ENCODE measurements around the gene MAPKBP1.
"Not testable (repeated sequence)": the region's sequence is repeated elsewhere in the genome, so short reads cannot be mapped to it uniquely, and the experiment has no call there.

The MAPKBP1 gene, protein sequence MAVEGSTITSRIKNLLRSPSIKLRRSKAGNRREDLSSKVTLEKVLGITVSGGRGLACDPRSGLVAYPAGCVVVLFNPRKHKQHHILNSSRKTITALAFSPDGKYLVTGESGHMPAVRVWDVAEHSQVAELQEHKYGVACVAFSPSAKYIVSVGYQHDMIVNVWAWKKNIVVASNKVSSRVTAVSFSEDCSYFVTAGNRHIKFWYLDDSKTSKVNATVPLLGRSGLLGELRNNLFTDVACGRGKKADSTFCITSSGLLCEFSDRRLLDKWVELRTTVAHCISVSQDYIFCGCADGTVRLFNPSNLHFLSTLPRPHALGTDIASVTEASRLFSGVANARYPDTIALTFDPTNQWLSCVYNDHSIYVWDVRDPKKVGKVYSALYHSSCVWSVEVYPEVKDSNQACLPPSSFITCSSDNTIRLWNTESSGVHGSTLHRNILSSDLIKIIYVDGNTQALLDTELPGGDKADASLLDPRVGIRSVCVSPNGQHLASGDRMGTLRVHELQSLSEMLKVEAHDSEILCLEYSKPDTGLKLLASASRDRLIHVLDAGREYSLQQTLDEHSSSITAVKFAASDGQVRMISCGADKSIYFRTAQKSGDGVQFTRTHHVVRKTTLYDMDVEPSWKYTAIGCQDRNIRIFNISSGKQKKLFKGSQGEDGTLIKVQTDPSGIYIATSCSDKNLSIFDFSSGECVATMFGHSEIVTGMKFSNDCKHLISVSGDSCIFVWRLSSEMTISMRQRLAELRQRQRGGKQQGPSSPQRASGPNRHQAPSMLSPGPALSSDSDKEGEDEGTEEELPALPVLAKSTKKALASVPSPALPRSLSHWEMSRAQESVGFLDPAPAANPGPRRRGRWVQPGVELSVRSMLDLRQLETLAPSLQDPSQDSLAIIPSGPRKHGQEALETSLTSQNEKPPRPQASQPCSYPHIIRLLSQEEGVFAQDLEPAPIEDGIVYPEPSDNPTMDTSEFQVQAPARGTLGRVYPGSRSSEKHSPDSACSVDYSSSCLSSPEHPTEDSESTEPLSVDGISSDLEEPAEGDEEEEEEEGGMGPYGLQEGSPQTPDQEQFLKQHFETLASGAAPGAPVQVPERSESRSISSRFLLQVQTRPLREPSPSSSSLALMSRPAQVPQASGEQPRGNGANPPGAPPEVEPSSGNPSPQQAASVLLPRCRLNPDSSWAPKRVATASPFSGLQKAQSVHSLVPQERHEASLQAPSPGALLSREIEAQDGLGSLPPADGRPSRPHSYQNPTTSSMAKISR (N-terminal part only)

DNA sequence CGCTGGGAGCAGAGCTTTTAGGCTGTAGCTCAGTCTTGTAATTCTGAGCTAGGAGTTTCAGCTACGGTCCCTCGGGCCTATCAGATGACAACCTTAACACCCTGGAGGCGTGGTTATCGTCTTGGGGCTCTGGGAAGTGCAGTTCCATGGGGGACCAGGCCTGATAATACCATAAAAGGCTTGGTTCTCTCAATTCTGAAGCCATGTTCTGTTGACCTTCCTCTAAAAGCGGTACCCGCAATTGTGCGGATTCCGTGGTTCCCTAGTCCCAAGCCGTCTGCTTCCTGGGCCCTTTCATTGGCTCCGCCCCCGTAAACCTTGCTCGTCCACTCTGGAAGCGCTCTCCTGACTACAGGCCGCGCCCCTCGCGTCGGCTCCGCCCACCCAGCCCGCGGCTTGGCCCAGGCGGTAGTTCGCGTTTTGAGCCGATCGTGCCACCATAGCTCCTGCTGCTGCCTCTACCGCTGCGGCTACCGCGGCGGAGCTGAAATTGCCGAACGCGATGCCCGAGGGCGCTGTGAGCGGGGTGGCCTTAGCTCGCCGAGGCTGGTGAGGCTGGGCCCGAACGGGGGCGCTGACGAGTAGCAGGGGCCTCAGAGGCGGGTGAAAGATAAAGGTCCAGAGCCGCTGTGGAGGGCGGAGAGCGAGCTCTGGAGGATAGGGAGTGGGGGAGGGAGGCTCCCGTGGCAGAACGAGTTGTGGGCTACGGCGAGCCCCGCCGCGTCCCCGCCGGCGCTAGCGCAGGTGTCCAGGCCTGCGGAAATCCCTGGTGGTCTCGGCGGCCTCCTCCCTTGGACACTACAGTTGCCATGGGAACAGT, at the start of gene MAPKBP1:
Gene MAPKBP1, plus strand, starts transcription at position 423 of the 820 bp plus-strand sequence. CDS start 792 bp downstream, outside the sequence.
- peak; percentile 99 for DNase-seq

DNA sequence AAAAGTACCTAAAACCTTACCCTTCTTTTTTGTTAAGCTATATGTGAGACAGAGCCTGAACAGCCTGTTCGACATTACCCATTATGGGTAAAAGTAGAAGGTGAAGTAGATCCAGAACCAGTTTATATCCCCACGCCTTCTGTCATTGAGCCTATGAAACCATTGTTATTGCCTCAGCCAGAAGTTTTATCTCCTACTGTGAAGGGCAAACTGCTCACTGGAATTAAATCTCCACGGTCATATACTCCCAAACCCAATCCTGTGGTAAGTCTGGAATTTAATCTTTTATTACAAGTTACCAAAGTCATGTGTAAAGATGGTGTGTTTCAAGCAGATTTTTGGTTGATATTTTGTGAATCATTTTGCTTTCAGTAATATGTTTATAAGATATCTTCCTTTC, 47.1 kb upstream of the MAPKBP1 start:
- no peak for DNase-seq

DNA sequence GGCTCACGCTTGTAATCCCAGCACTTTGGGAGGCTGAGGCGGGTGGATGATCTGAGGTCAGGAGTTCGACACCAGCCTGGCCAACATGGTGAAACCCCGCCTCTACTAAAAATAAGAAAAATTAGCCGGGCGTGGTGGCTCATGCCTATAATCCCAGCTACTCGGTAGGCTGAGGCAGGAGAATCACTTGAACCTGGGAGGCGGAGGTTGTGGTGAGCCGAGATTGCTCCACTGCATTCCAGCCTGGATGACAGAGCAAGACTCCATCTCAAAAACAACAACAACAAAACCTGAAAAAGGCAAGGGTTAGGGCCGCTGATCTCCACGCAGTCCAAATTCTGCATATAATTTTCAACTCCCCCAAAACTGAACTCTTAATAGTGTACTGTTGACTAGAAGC, 46.2 kb upstream of the MAPKBP1 start:
- DNase-seq, result not testable (repeated sequence)

DNA sequence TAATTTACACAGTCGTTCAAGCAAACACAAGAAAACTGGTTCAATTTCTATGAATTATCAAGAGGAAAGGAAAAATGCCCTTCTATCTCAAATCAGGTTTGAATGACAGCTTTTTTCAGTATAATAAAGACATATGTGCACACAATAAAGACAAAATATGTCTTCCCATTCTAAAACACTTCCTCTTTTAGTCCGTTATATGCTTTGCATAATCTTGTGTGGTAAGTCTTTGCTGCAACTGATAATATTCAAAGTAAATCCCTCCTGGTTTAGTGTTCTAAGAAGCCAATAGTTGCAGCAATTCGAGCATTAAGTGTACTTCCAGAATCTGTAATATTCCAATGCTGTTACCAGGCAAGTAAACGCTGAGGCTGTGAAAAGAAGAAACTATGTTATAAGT, 43.7 kb upstream of the MAPKBP1 start:
- no peak for DNase-seq

DNA sequence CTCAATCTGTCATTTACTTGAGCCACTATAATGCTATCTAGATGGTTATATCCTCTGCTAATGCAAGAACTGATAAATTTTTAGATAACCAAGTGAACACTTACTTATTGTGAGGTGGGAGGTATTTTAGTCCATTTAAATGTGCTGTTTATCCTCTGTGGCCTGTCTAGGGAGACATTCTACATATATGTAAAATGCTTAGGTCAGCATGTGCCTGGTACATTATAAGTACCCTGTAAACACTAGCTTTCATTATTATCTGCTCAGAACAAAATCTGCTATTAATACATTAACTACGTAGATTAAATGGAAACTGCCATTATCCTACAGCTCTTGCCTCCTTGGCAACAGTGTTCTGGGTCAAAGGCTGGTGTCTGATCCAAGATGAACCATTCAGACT, 41.8 kb upstream of the MAPKBP1 start:
- no peak for DNase-seq

DNA sequence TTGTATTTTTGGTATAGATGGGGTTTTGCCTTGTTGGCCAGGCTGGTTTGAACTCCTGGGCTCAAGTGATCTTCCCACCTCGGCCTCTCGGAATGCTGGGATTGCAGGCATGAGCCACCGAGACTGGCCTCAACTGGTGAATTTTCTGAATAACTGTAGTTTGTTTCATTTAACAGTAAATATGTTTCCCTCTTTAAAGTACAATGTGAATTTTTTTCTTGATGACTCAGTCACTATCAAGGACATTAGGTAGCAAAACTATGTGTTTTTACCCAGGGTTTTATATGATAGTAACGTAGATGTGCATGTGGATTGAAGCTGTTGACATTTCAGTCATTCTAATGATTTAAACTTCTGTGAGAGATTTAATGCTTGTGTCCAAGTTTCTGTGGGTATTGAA, 40.2 kb upstream of the MAPKBP1 start:
- DNase-seq, result no peak

DNA sequence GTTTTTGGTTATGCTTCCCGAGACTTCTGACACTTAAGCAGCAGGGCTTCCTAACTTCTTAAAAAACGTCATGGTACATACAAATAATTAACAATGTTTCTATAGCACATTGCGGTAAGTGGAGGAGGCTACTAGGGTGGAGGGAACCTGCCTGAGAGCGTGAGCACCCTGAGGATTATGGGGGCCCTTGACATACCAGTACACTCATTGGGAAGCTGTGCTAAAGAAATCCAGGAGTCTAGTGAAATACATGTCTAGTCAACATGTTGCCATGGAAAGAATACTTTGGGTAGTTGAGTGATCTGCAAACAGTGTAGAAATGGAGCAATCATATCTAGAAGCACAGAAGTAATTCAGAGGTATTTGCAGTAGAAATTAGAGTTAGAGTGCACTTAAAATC, 39.2 kb upstream of the MAPKBP1 start:
- no peak for DNase-seq

DNA sequence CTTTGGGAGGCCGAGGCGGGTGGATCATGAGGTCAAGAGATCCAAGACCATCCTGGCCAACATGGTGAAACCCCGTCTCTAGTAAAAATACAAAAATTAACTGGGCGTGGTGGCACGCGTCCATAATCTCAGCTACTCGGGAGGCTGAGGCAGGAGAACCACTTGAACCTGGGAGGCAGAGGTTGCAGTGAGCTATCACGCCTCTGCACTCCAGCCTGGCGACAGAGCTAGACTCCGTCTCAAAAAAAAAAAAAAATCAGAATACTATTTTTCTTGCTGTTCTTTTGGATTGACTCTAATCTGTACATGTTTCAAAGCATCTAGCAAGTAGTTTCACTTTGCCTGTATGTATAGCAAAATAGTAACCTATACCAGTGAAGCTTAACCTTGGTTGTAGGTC, 38.8 kb upstream of the MAPKBP1 start:
- not testable (repeated sequence) for DNase-seq

DNA sequence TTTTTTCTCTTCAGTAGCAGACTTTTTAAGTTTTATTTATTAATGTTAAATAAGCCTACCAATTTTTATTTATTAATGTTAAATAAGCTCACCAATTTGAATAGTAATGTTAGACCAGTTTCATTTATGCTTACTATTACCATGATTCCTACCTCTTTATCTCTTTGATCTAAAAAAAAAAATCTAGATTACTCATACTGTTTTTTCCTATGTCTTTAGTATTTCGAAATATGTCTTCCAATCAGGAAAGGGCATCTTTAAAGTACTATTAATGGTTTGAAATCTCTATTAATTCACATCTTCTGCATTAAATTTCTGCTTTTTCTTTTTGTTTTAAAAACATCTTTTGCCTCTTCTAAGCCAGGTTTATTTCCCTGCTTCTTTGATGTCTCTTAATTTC, 27.5 kb upstream of the MAPKBP1 start:
- no peak for DNase-seq

DNA sequence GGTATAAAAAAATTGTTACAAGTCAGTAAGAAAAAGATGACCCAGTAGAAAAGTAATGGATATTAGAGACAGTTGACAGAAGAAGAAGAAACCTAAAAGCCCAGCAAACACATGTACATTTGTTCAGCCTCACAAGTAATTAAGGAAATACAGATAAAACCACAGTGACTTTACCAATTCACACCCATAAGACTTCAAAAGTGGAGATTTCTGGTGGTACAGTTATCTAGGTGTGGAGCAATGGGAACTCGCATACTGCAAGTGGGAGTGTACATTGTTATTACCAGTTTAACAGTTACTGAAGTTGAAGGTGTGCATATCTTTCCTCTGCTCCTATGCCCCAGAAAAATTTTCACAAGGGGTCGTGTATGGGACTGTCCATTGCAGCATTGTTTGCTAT, 18.1 kb upstream of the MAPKBP1 start:
- no peak for DNase-seq

DNA sequence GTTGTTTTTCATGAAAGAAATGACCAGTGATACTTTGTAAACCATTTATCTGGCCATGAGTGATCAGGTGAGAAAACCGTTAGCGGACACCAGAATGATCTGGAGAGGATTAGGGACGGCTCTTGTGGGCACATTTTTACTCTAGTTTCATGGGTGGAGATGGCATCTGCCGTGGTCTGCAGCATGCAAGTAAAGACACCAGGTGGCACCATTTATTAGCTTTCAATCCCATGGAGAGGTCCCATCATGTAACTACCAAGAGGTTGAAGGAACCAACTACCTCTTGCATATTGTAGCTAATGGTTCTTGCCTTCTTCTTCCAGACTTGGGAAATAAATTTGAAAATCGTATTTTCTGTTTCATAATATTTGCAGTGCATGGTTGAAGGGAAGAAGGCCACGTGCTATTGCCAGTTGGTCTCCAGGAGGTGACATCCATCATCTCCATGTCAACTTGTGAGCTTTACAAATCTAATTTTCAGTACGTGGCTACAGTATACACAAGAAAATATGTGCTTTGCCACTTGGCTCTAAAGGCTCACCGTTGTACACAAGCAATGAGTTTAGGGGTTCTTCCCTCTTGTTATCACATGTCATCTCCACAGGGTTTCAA, 1.5 kb upstream of the MAPKBP1 start:
- peak; percentile 59 for DNase-seq

DNA sequence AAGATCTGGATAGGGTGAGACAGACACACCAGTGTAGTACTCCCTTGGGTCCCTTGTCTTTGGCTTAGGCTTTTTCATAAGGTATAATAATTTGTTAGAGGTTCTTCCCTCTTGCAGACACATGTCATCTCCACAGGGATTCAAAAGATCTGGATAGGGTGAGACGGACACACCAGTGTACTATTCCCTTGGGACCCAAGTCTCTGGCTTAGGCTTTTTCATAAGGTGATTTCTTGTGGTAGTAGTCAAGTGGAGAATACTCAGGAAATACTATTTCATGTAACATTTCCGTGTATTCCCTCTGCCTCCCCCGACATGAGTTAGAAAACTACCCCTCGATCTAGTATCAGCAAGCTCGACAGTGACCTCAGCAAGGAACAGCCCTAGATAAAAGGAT, 954 bp upstream of the MAPKBP1 start:
- no peak for DNase-seq

DNA sequence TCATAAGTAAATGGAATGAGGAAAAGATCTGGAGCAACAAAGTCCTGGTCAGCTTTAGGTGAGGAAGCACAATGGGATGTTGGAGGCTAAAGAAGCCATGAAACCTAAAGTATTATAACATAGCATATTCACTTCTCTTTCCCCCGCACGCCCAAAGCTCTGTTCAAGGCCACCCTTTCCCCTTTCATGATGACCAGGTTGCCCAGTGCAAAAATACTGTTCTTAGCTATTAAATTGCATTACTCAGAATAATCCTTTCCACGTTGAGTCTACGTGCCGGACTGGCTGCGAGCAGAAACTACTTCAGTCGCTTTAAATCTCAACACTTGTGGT, 589 bp upstream of the MAPKBP1 start:
- DNase-seq, result no peak

DNA sequence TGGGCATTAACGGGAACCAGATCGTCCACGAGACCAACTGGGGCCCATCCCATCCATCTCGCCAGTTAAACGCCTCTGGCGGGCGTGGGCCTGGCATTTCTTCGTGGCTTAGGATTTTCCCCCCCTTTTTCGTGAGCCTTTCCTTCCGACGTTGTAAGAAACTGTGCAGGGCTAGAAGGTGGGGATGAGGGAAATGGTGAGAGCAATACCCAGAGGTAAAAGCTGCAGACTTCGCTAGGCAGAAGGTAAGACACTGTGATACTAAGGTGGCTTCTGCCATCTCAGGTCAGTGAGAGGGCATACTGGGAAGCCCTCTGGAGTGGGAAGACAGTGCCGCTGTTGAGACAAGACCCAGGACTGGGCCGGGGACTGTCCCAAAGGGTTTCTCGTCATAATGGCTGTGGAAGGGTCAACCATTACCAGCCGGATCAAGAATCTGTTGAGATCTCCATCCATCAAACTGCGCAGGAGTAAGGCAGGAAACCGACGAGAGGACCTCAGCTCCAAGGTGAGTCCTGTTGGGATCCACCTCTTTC, 666 bp downstream of the MAPKBP1 start:
- no peak for DNase-seq

DNA sequence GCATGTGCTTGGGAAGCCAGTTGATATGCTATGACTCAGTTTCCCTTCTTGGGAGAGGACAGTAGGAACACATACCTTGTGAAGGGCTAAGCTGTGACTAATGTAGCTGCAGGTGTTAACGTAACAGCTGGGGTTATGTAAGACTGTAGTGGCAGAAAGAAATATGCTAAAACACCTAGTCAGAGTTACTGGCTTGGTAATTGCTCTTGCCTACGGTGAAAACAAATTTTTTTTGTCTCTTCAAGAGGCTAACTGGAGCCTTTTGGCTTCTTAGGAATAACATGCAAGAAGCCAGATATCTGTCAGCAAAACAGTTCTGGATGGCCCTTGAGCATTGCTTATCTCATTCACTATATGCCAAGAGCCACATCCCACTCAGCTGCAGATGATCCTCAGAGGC, 1.4 kb downstream of the MAPKBP1 start:
- no peak for DNase-seq

DNA sequence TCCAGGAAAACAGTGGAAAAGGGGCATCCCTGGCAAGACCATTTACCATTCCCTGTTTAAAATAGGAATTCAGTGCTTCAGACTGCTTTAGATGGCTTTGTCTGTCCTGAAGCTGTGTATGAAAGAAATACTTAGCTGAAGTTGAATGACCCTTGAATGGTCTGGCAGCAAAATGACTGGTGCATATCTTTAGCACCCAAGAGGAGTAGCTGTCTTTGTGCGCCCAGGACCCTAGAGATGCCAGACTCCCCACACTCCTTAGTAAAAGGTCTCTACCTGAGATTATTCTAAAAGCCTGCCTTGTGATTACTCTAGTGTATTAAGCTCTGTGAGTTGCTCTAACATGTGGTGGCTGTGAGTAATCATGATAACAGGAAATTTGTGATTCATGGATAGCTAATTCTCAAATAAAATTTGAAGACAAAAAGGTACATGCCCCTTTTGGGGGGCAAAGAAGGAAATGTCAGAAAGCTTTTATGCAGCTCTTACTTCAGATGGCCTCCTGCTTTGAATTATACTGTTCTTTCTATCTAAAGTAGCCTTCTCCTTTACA, 3.2 kb downstream of the MAPKBP1 start:
- DNase-seq, result no peak

DNA sequence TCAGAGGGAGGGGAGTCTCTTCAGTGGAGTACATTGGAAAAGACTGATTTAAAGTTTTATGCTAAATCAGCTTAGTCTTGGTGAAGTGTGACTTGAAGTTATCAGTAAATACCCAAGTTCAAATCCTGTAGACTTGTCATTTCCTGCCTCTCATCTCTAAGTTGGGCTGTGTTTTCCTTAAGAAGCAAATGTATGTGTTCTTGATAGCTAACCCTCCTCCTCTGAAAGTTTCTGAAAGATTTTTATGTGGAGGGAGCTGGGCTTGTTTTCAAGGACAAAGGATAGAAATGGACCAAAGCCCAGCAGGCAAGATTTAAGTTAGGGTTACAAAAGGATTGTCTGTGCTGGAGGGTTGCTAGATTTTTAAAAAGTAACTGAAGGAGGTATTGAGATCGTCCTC, 4.2 kb downstream of the MAPKBP1 start:
- no peak for DNase-seq

DNA sequence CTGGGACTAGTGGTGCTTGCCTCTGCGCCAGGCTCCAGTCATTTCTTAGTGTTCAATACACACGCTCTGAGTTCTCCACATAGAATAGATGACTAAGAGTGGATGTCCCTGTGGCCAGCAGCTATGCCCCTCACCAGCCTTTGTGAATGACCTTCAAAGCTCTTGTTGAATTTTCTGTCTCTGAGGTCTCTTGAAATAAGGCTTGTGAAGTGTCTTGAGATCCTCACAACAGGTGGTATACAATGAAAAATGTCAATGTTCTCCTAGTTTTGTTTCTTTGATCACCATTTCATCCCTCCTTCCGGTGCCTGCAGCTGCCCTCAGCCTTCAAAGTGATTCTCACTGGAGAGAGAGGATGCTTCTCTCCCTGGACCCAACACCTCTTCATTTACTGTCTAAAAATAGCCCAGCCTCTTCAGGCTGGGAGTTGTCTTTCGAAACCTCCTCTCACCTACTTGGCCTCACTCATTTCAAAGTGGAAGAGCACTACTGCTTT, 5.4 kb downstream of the MAPKBP1 start:
- DNase-seq, result no peak

DNA sequence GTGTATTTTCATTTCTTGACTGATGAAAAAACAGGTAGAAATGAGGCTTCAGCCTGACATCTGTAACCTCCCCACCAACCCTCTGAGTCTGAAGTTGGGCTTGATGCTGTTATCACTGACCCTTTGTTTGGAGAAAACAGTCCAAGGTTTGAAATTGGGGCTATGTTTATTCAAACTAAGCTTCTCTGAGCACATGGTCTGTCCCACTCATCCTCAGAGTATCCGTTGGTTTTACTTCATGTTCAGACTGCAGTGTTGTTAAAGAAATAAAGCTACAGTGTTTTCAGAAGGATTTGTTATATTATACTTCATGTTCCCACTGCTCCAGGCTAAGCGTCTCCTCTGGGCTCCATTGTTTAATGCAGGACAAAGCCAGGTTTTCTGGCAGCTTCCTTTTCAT, 6.0 kb downstream of the MAPKBP1 start:
- DNase-seq, result no peak

DNA sequence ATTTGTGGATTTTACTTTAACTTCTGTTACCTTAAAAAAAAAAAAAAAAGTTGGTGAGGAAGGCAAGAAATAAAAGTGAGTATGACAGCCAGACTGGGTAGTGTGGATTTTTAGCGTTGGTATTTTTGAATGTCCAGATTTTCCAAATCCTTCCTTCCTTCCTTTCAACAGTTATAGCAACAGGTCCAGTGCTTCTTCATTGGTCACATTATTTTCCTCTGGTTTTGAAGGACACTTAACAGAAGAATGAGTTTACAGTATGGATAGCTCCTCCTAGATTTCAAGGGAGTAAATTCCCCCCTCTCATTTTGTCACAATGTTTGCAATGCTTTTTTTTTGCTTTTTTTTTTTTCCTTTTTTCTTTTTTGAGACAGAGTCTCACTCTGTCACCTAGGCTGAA, 6.4 kb downstream of the MAPKBP1 start:
- DNase-seq, result no peak
